Hepatocyte (in vitro differentiated cells): ENCODE measurements around the gene ADAM12. TPM values are rescaled to one million over a fixed set of nuclear protein-coding genes. Genes with fewer than 3 reads are reported as not detected.

Source experiments
- DNase-seq: peaks from one replicate; pipeline ENCODE4 v3.0.0-alpha.2; 2016; ENCODE audit warnings: low spot score
- H2AFZ ChIP-seq: fragments of 200-600 bp; sonication (generic); 2 replicates; pipeline ENCODE4 v1.6.0; 2016; ENCODE audit warnings: antibody characterized with exemption, mild to moderate bottlenecking
- H3K27ac ChIP-seq: fragments of 200-600 bp; sonication (generic); 2 replicates; pipeline ENCODE4 v1.5.1; 2016; ENCODE audit warnings: mild to moderate bottlenecking
- H3K27me3 ChIP-seq: fragments of 200-600 bp; sonication (generic); 2 replicates; pipeline ENCODE4 v1.6.1; 2016
- H3K36me3 ChIP-seq: fragments of 200-600 bp; sonication (generic); replicated peaks from 2 replicates; pipeline ENCODE4 v1.5.1; 2016; ENCODE audit warnings: low read depth; ENCODE audit not compliant: insufficient read depth
- H3K4me1 ChIP-seq: fragments of 200-600 bp; sonication (generic); 2 replicates; pipeline ENCODE4 v1.5.1; 2016; ENCODE audit warnings: mild to moderate bottlenecking, moderate library complexity; ENCODE audit not compliant: insufficient read depth
- H3K4me2 ChIP-seq: fragments of 200-600 bp; sonication (generic); 2 replicates; pipeline ENCODE4 v1.6.0; 2016
- H3K4me3 ChIP-seq: fragments of 200-600 bp; sonication (generic); 2 replicates; pipeline ENCODE4 v1.5.1; 2016; ENCODE audit warnings: mild to moderate bottlenecking
- H3K79me2 ChIP-seq: fragments of 200-600 bp; sonication (generic); 2 replicates; pipeline ENCODE4 v1.6.0; 2017; ENCODE audit warnings: mild to moderate bottlenecking
- H3K9me2 ChIP-seq: fragments of 200-600 bp; sonication (generic); replicated peaks from 2 replicates; pipeline ENCODE4 v1.6.0; 2017; ENCODE audit warnings: mild to moderate bottlenecking; ENCODE audit not compliant: insufficient read depth
- H3K9me3 ChIP-seq: fragments of 200-600 bp; sonication (generic); 2 replicates; pipeline ENCODE4 v1.5.1; 2016; ENCODE audit warnings: low read depth, mild to moderate bottlenecking
- H4K20me1 ChIP-seq: fragments of 200-600 bp; sonication (generic); 2 replicates; pipeline ENCODE4 v1.6.0; 2016; ENCODE audit warnings: mild to moderate bottlenecking; ENCODE audit not compliant: insufficient read depth, poor library complexity, severe bottlenecking
- EZH2 ChIP-seq: fragments of 200-600 bp; sonication (generic); IDR thresholded peaks from 2 replicates; pipeline ENCODE4 v1.6.1; 2016; ENCODE audit warnings: antibody characterized with exemption, mild to moderate bottlenecking, borderline replicate concordance
- EZH2phosphoT487 ChIP-seq: fragments of 200-600 bp; sonication (generic); IDR thresholded peaks from one replicate; pipeline ENCODE4 v1.6.1; 2018; ENCODE audit warnings: antibody characterized with exemption, mild to moderate bottlenecking, low read depth, moderate library complexity; ENCODE audit not compliant: unreplicated experiment, severe bottlenecking
- WGBS: methylation state at CpG from one replicate; pipeline ENCODE4 v1.1.6; 2016; ENCODE audit warnings: low lambda C conversion rate; ENCODE audit errors: missing lambda C conversion rate; 5-methylcytosine and 5-hydroxymethylcytosine counted together
- polyA plus RNA-seq: library from polyadenylated mRNA; unstranded; fragments of >200 nt; fragmentation: Nextera tagmentation; extraction: Ambion mirVana; gene quantifications from 2 replicates; pipeline ENCODE4 v1.2.1, GENCODE V29; 2016
- total RNA-seq: library from RNA; depleted of rRNA; stranded (reverse); fragments of >200 nt; gene quantifications from 2 replicates; pipeline ENCODE4 v1.2.3, GENCODE V29; 2014
- TF ChIP-seq, protein P1 (sequence below): fragments of 200-600 bp; sonication (generic); IDR thresholded peaks from 2 replicates; pipeline ENCODE4 v1.5.1; 2016; ENCODE audit warnings: antibody characterized with exemption, mild to moderate bottlenecking; ENCODE audit not compliant: poor library complexity

ADAM12 gene
- total and polyA plus RNA-seq, 2 experiments from 2014 or later: 4.9 to 11.3 TPM

DNA sequence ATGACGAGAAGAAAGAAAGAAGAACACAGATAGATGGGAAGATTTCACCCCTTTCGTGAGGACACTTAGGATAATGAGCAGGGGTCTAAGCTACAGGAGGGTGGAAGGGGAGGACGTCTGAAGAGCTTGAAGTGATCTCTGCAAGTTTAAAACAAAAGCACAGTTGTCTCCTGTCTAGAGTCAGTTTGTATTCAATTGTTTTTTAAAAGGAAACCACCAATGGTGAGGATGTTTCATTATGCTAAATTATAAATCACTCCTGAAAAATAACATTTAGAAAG is 85.9 kb downstream of the ADAM12 start:
- no peaks in the 10 kb centered on the region for H3K36me3 ChIP-seq
- H3K4me2 ChIP-seq: no peak overlapping the region
- H3K4me3 ChIP-seq: no peak overlapping the region
- no peaks in the 10 kb centered on the region for H3K9me2 ChIP-seq
- H3K4me1 ChIP-seq: no peaks in the 10 kb centered on the region
- no peak overlapping the region for H2AFZ ChIP-seq
- H3K27me3 ChIP-seq: no peaks in the 10 kb centered on the region
- peak overlapping the region; percentile 17 for H3K27ac ChIP-seq
- no peak for DNase-seq
- no peaks in the 10 kb centered on the region for H4K20me1 ChIP-seq
- H3K9me3 ChIP-seq: no peaks in the 10 kb centered on the region
- no peaks in the 10 kb centered on the region for H3K79me2 ChIP-seq
- WGBS: 65% methylated on average over 3 of the region's 3 CpGs
- no peak for TF ChIP-seq EZH2phosphoT487
- TF ChIP-seq EZH2: no peak
- TF ChIP-seq, protein P1, sequence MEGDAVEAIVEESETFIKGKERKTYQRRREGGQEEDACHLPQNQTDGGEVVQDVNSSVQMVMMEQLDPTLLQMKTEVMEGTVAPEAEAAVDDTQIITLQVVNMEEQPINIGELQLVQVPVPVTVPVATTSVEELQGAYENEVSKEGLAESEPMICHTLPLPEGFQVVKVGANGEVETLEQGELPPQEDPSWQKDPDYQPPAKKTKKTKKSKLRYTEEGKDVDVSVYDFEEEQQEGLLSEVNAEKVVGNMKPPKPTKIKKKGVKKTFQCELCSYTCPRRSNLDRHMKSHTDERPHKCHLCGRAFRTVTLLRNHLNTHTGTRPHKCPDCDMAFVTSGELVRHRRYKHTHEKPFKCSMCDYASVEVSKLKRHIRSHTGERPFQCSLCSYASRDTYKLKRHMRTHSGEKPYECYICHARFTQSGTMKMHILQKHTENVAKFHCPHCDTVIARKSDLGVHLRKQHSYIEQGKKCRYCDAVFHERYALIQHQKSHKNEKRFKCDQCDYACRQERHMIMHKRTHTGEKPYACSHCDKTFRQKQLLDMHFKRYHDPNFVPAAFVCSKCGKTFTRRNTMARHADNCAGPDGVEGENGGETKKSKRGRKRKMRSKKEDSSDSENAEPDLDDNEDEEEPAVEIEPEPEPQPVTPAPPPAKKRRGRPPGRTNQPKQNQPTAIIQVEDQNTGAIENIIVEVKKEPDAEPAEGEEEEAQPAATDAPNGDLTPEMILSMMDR: no peak

DNA sequence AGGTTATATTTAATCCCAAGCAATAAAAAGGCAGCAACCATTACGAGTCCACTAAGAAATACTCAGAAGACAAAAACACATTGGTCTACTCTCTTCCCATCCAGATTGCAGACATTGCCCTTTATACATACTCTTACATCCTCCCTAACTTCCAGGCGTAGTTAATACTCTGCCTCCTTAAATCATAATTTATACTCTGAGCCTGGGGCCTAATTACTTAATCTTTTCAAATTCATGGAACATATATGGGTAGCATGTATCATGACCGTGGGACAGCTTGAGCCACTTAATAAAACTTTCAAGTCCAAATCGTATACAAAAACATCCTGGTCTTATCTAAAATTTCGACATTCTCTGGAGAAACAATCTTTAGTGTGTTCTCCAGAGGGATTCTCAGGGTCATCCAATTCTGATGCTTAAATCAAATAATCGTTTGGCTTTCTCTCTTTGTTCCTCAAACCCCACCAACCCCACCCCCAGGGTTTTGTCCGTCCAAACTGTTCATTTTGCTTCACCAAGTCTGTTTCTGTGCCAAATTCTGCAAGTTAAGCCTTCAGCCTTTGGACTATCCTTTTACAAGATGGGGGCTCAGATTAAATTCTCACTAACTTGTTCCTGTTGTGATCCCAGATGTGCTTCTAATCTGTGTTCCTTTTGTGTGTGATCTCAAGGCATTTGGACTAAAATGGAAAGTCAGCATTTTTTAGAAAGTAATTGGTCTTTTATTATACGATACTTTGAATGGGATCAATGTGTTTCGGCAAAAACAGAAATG is 86.4 kb downstream of the ADAM12 start:
- no peaks in the 10 kb centered on the region for H4K20me1 ChIP-seq
- H3K27me3 ChIP-seq: no peaks in the 10 kb centered on the region
- no peaks in the 10 kb centered on the region for H3K9me3 ChIP-seq
- no peaks in the 10 kb centered on the region for H3K79me2 ChIP-seq
- H3K4me3 ChIP-seq: no peak overlapping the region
- H3K9me2 ChIP-seq: no peaks in the 10 kb centered on the region
- no peaks in the 10 kb centered on the region for H3K36me3 ChIP-seq
- no peak overlapping the region for H3K4me2 ChIP-seq
- TF ChIP-seq EZH2 (no peak), EZH2phosphoT487 (no peak)
- TF ChIP-seq, protein P1: no peak
- peak overlapping the region; percentile 17 for H3K27ac ChIP-seq
- no peak overlapping the region for H2AFZ ChIP-seq
- H3K4me1 ChIP-seq: no peaks in the 10 kb centered on the region
- 68% methylated on average over 9 of the region's 9 CpGs for WGBS
- no peak for DNase-seq

DNA sequence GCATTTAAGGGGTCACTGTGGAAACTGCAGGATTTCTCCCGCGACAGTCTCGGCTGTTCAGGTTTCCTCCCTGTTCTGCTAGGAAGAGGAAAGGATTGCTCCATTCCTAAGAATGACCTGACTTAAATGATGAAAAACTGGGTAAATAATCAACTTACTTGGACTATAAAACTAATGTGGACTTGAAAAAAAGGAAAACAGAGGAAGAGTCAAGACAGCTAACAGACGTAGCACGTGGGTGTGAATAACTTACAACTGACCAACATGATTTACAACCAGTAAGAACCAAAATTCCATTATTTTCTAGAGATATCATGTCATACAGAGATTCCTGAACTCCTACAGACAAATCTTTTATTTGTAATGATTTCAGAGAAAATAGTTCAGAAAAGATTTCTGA is 93.8 kb downstream of the ADAM12 start:
- H3K79me2 ChIP-seq: no peaks in the 10 kb centered on the region
- 52% methylated on average over 5 of the region's 5 CpGs for WGBS
- H3K27ac ChIP-seq: no peak overlapping the region
- H3K36me3 ChIP-seq: no peaks in the 10 kb centered on the region
- H3K4me1 ChIP-seq: no peaks in the 10 kb centered on the region
- DNase-seq: peak; percentile 14
- H3K9me2 ChIP-seq: no peaks in the 10 kb centered on the region
- H3K4me3 ChIP-seq: no peak overlapping the region
- TF ChIP-seq EZH2: no peak
- TF ChIP-seq, protein P1: no peak
- H3K4me2 ChIP-seq: peak overlapping the region; percentile 43
- H4K20me1 ChIP-seq: no peaks in the 10 kb centered on the region
- no peaks in the 10 kb centered on the region for H3K27me3 ChIP-seq
- no peak overlapping the region for H2AFZ ChIP-seq
- no peaks in the 10 kb centered on the region for H3K9me3 ChIP-seq
